BE2C (cell line): Measurements from ENCODE around the gene EHD3.

Experiments used
- DNase-seq: peaks from one replicate; pipeline ENCODE4 v3.0.0-alpha.2; 2020
- H3K27me3 ChIP-seq: fragments of 250-450 bp; sonication (Bioruptor Pico); 2 replicates; pipeline ENCODE4 v1.5.1; 2020; ENCODE audit warnings: mild to moderate bottlenecking
- H3K36me3 ChIP-seq: fragments of 250-450 bp; sonication (Bioruptor Pico); 2 replicates; pipeline ENCODE4 v1.5.1; 2020; ENCODE audit warnings: mild to moderate bottlenecking
- H3K4me1 ChIP-seq: fragments of 250-450 bp; sonication (Bioruptor Pico); 2 replicates; pipeline ENCODE4 v1.5.1; 2020
- H3K4me3 ChIP-seq: 2 replicates; pipeline ENCODE4 v1.5.1; 2011; ENCODE audit warnings: low read depth, low read length
- H3K9me3 ChIP-seq: fragments of 250-450 bp; sonication (Bioruptor Pico); 2 replicates; pipeline ENCODE4 v1.5.1; 2020
- CTCF ChIP-seq: IDR thresholded peaks from 2 replicates; pipeline ENCODE4 v1.5.1; 2012; ENCODE audit warnings: mild to moderate bottlenecking, low read depth, low read length

The EHD3 gene

GRCh38 chr2:31286230-31286629, 52.3 kb downstream of the EHD3 start:
- H3K27me3 ChIP-seq, result no peaks in the 10 kb centered on the region
- no peak for TF ChIP-seq CTCF
- DNase-seq, result no peak

GRCh38 chr2:31286961-31287550, 53.1 kb downstream of the EHD3 start:
- Histone ChIP-seq H3K9me3 (no peaks in the 10 kb centered on the region), H3K4me1 (no peaks in the 10 kb centered on the region; the same call in 1 of the 2 replicates), H3K27me3 (no peaks in the 10 kb centered on the region), H3K4me3 (no peak overlapping the region), H3K36me3 (no peaks in the 10 kb centered on the region)
- no peak for DNase-seq
- TF ChIP-seq CTCF, result no peak

More at GRCh38 chr2:31286230-31286629, 52.3 kb downstream of the EHD3 start:
- H3K4me3 ChIP-seq, result no peak overlapping the region
- no peaks in the 10 kb centered on the region; the same call in 1 of the 2 replicates for H3K4me1 ChIP-seq
- no peaks in the 10 kb centered on the region for H3K9me3 ChIP-seq
- no peaks in the 10 kb centered on the region for H3K36me3 ChIP-seq

GRCh38 chr2:31287654-31288053, 53.7 kb downstream of the EHD3 start:
- no peaks in the 10 kb centered on the region for H3K9me3 ChIP-seq
- TF ChIP-seq CTCF, result no peak
- H3K4me3 ChIP-seq, result no peak overlapping the region
- no peaks in the 10 kb centered on the region; the same call in 1 of the 2 replicates for H3K4me1 ChIP-seq
- H3K27me3 ChIP-seq, result no peaks in the 10 kb centered on the region
- no peaks in the 10 kb centered on the region for H3K36me3 ChIP-seq
- no peak for DNase-seq

GRCh38 chr2:31294196-31294595, 60.2 kb downstream of the EHD3 start:
- Histone ChIP-seq H3K36me3 (no peaks in the 10 kb centered on the region), H3K4me3 (no peak overlapping the region), H3K9me3 (no peaks in the 10 kb centered on the region), H3K27me3 (no peaks in the 10 kb centered on the region), H3K4me1 (no peaks in the 10 kb centered on the region)
- TF ChIP-seq CTCF, result no peak
- DNase-seq, result no peak

DNA sequence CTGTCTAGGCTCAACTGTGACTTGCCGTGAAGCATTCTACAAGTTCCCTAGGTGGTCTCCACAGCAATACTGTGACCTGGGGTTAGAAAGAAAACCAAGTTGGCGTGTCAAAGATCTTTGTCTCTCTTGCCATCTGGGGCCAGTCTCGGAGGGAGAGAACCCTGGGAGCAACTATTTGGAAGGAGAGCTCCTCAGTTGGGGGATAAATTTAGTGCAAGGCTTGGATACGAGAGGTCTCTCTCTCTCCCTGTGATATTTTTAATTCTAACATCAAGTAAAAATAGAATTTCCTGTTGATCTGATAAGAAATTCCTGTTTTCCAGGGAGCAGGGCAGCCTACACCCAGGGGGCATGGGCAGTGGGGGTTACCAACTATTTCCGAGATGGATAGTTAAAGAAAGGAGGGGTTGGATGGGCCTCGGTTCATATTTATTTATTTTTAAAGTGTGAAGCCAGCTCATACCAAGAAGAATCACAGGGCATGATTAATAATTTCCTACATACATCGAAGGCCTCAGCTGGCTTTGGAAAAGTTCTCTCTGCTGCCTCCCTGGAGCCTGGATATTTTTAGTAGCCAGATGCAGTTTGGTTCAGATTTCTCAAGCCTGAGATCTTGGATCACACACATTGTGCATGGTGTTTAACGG, 62.8 kb downstream of the EHD3 start:
- Histone ChIP-seq H3K27me3 (no peaks in the 10 kb centered on the region), H3K4me1 (no peaks in the 10 kb centered on the region), H3K4me3 (no peak overlapping the region), H3K36me3 (no peaks in the 10 kb centered on the region), H3K9me3 (no peaks in the 10 kb centered on the region)
- DNase-seq, result no peak
- TF ChIP-seq CTCF, result no peak

DNA sequence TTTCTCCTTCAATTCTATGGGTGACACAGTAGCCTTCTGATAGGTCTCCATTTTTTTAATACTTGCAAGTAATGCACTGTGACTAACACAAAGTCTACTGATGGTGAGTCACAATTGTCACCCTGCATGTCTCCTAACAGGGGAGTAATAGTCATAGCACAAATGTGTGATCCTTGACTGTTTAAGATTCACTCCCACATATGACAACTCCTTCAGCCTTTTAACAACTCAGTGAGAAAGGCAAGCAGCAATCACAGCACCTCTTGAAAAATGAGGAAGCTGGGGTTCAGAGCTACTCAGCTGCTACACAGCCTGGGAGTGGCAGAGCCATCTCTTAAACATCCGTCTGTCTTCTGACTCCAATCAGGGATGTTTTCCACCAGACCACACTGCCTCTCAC, 63.8 kb downstream of the EHD3 start:
- H3K27me3 ChIP-seq, result no peaks in the 10 kb centered on the region

More for the DNA sequence above, 63.8 kb downstream of the EHD3 start:
- H3K4me3 ChIP-seq, result no peak overlapping the region
- TF ChIP-seq CTCF, result no peak
- no peaks in the 10 kb centered on the region for H3K9me3 ChIP-seq
- no peaks in the 10 kb centered on the region for H3K36me3 ChIP-seq
- no peaks in the 10 kb centered on the region; the same call in 1 of the 2 replicates for H3K4me1 ChIP-seq
- DNase-seq, result no peak
